OCI-LY3 (cell line): Measurements from ENCODE around the gene ACOXL.

ENCODE experiments used
- EZH2phosphoT487 ChIP-seq: fragments of 200-600 bp; shearing (Covaris generic); IDR thresholded peaks from 2 replicates; pipeline ENCODE4 v1.6.1; 2018; ENCODE audit warnings: antibody characterized with exemption, mixed run types, low read depth
- TF ChIP-seq, protein P1 (sequence below): fragments of 200-600, 300-600 bp; sonication (generic); IDR thresholded peaks from 2 replicates; pipeline ENCODE4 v1.5.1; 2014; ENCODE audit warnings: antibody characterized with exemption, low read length, low read depth

DNA sequence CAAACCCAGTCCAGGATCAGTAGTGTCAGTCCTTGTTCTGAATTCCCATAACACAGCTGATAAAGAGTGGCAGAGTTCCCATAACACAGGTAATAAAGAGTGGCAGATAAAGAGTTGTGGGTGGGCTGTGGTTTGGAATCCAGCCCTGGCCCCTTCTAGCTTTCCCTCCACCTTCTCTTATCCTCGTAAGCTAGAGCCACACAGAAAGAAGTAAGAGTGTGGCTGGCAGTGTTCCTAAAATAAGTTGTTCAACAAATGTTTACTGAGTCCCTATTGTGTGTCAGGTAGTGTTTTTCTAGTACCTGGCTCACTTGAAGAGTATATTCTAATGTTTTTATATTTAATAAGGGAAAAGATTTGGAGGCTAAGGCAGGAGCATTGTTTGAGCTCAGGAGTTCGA is 323.4 kb downstream of the ACOXL start:
- TF ChIP-seq, protein P1, sequence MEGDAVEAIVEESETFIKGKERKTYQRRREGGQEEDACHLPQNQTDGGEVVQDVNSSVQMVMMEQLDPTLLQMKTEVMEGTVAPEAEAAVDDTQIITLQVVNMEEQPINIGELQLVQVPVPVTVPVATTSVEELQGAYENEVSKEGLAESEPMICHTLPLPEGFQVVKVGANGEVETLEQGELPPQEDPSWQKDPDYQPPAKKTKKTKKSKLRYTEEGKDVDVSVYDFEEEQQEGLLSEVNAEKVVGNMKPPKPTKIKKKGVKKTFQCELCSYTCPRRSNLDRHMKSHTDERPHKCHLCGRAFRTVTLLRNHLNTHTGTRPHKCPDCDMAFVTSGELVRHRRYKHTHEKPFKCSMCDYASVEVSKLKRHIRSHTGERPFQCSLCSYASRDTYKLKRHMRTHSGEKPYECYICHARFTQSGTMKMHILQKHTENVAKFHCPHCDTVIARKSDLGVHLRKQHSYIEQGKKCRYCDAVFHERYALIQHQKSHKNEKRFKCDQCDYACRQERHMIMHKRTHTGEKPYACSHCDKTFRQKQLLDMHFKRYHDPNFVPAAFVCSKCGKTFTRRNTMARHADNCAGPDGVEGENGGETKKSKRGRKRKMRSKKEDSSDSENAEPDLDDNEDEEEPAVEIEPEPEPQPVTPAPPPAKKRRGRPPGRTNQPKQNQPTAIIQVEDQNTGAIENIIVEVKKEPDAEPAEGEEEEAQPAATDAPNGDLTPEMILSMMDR: no peak
- no peak for TF ChIP-seq EZH2phosphoT487
